Measurements from ENCODE around the gene FERMT2.

Gene FERMT2

DNA sequence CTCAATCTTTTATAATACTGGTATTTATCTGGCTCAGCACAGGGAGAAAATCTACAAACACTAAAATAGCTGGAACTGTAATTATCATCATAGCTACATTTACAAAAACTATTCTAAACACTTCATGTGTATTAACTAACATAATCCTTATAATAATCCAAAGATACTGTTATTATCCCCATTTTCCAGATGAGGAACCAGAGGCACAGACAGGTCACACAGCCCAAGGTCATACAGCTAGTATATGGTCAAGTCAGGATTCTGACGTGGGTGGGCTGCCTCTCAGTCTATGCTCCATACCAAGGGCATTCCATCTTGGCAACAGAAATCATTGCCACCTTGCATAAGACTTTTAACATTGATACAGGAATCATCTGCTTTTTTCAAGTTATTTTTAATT is 11.4 kb downstream of the FERMT2 start:
- Histone ChIP-seq H3K9me3 (ENCODE audit: control insufficient read depth, insufficient read depth, low read length) (no peaks in the 10 kb centered on the region), H3K4me1 (ENCODE audit: control insufficient read depth, insufficient read depth, low read length) (no peaks in the 10 kb centered on the region), H3K4me3 (ENCODE audit: low read length) (no peak overlapping the region), H3K36me3 (ENCODE audit: control insufficient read depth, insufficient read depth, low read length) (no peaks in the 10 kb centered on the region), H3K27me3 (ENCODE audit: control insufficient read depth, insufficient read depth, low read length) (no peaks in the 10 kb centered on the region), H3K27ac (ENCODE audit: low read length) (no peak overlapping the region)
- WGBS (ENCODE audit: insufficient coverage, insufficient read length) = no CpG with 5 or more reads among the region's 1 CpG
- no peak for DNase-seq (ENCODE audit: low read depth, low spot score)

GRCh38 chr14:52937869-52938268 is 13.0 kb downstream of the FERMT2 start:
- Histone ChIP-seq H3K4me3 (ENCODE audit: low read length) (no peak overlapping the region), H3K36me3 (ENCODE audit: control insufficient read depth, insufficient read depth, low read length) (no peaks in the 10 kb centered on the region), H3K27me3 (ENCODE audit: control insufficient read depth, insufficient read depth, low read length) (no peaks in the 10 kb centered on the region), H3K9me3 (ENCODE audit: control insufficient read depth, insufficient read depth, low read length) (no peaks in the 10 kb centered on the region), H3K27ac (ENCODE audit: low read length) (no peak overlapping the region), H3K4me1 (ENCODE audit: control insufficient read depth, insufficient read depth, low read length) (no peaks in the 10 kb centered on the region)
- no peak for DNase-seq (ENCODE audit: low read depth, low spot score)
- no CpG with 5 or more reads among the region's 3 CpGs for WGBS (ENCODE audit: insufficient coverage, insufficient read length)

DNA sequence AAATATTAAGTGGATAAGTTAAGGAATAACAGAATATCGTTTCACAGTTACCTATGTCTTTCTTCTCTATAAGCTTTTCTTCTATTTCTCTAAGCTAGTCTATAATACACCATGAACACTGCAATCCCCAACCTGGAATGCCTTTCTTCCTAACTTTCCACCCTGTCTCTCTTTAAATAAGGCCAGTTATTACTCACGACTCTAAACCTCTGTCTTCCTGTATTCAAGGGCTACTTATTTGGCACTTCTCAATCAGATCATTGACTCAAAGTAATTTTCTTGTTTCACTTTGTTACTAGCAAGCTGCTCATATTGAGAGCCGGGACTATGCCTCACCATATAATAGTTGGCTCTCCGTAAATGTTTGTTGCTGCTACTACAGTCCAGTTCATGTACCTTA is 13.5 kb downstream of the FERMT2 start:
- no peak overlapping the region for H3K4me3 ChIP-seq (ENCODE audit: low read length)

GRCh38 chr14:52936437-52936836 is 14.4 kb downstream of the FERMT2 start:
- no CpG with 5 or more reads among the region's 1 CpG for WGBS (ENCODE audit: insufficient coverage, insufficient read length)
- H3K27me3 ChIP-seq (ENCODE audit: control insufficient read depth, insufficient read depth, low read length) = no peaks in the 10 kb centered on the region
- H3K4me1 ChIP-seq (ENCODE audit: control insufficient read depth, insufficient read depth, low read length) = no peaks in the 10 kb centered on the region
- H3K4me3 ChIP-seq (ENCODE audit: low read length) = no peak overlapping the region
- no peak for DNase-seq (ENCODE audit: low read depth, low spot score)
- H3K36me3 ChIP-seq (ENCODE audit: control insufficient read depth, insufficient read depth, low read length) = no peaks in the 10 kb centered on the region
- H3K9me3 ChIP-seq (ENCODE audit: control insufficient read depth, insufficient read depth, low read length) = no peaks in the 10 kb centered on the region
- H3K27ac ChIP-seq (ENCODE audit: low read length) = no peak overlapping the region

More for the DNA sequence above, 13.5 kb downstream of the FERMT2 start:
- Histone ChIP-seq H3K27ac (ENCODE audit: low read length) (no peak overlapping the region), H3K27me3 (ENCODE audit: control insufficient read depth, insufficient read depth, low read length) (no peaks in the 10 kb centered on the region), H3K9me3 (ENCODE audit: control insufficient read depth, insufficient read depth, low read length) (no peaks in the 10 kb centered on the region), H3K4me1 (ENCODE audit: control insufficient read depth, insufficient read depth, low read length) (no peaks in the 10 kb centered on the region), H3K36me3 (ENCODE audit: control insufficient read depth, insufficient read depth, low read length) (no peaks in the 10 kb centered on the region)
- WGBS (ENCODE audit: insufficient coverage, insufficient read length) = no CpG with 5 or more reads among the region's 4 CpGs
- no peak for DNase-seq (ENCODE audit: low read depth, low spot score)

GRCh38 chr14:52935833-52936232 is 15.0 kb downstream of the FERMT2 start:
- Histone ChIP-seq H3K27me3 (ENCODE audit: control insufficient read depth, insufficient read depth, low read length) (no peaks in the 10 kb centered on the region), H3K4me1 (ENCODE audit: control insufficient read depth, insufficient read depth, low read length) (no peaks in the 10 kb centered on the region), H3K9me3 (ENCODE audit: control insufficient read depth, insufficient read depth, low read length) (no peaks in the 10 kb centered on the region)

GRCh38 chr14:52934762-52935161 is 16.1 kb downstream of the FERMT2 start:
- H3K27ac ChIP-seq (ENCODE audit: low read length) = no peak overlapping the region
- no peaks in the 10 kb centered on the region for H3K9me3 ChIP-seq (ENCODE audit: control insufficient read depth, insufficient read depth, low read length)
- no peaks in the 10 kb centered on the region for H3K27me3 ChIP-seq (ENCODE audit: control insufficient read depth, insufficient read depth, low read length)
- no peak overlapping the region for H3K4me3 ChIP-seq (ENCODE audit: low read length)
- no peak for DNase-seq (ENCODE audit: low read depth, low spot score)
- H3K4me1 ChIP-seq (ENCODE audit: control insufficient read depth, insufficient read depth, low read length) = no peaks in the 10 kb centered on the region
- no peaks in the 10 kb centered on the region for H3K36me3 ChIP-seq (ENCODE audit: control insufficient read depth, insufficient read depth, low read length)
- WGBS (ENCODE audit: insufficient coverage, insufficient read length) = 100% methylated on average over 1 of the region's 2 CpGs

More at GRCh38 chr14:52935833-52936232, 15.0 kb downstream of the FERMT2 start:
- Histone ChIP-seq H3K4me3 (ENCODE audit: low read length) (no peak overlapping the region), H3K36me3 (ENCODE audit: control insufficient read depth, insufficient read depth, low read length) (no peaks in the 10 kb centered on the region), H3K27ac (ENCODE audit: low read length) (no peak overlapping the region)
- no CpG with 5 or more reads among the region's 3 CpGs for WGBS (ENCODE audit: insufficient coverage, insufficient read length)
- no peak for DNase-seq (ENCODE audit: low read depth, low spot score)

- WGBS (ENCODE audit: insufficient coverage, insufficient read length) = no CpG with 5 or more reads among the region's 4 CpGs
- Histone ChIP-seq H3K27me3 (ENCODE audit: control insufficient read depth, insufficient read depth, low read length) (no peaks in the 10 kb centered on the region), H3K4me1 (ENCODE audit: control insufficient read depth, insufficient read depth, low read length) (peaks cover 1% of the 10 kb centered on the region; the same call in 1 of the 2 replicates), H3K36me3 (ENCODE audit: control insufficient read depth, insufficient read depth, low read length) (no peaks in the 10 kb centered on the region), H3K27ac (ENCODE audit: low read length) (no peak overlapping the region), H3K9me3 (ENCODE audit: control insufficient read depth, insufficient read depth, low read length) (no peaks in the 10 kb centered on the region), H3K4me3 (ENCODE audit: low read length) (no peak overlapping the region)
- DNase-seq (ENCODE audit: low read depth, low spot score) = no peak
Observed at GRCh38 chr14:52929192-52929807, 21.6 kb downstream of the FERMT2 start.

GRCh38 chr14:52926953-52927352 is 23.9 kb downstream of the FERMT2 start:
- Histone ChIP-seq H3K36me3 (ENCODE audit: control insufficient read depth, insufficient read depth, low read length) (no peaks in the 10 kb centered on the region), H3K4me1 (ENCODE audit: control insufficient read depth, insufficient read depth, low read length) (peaks cover 6% of the 10 kb centered on the region; the same call in 1 of the 2 replicates), H3K4me3 (ENCODE audit: low read length) (no peak overlapping the region), H3K9me3 (ENCODE audit: control insufficient read depth, insufficient read depth, low read length) (no peaks in the 10 kb centered on the region), H3K27me3 (ENCODE audit: control insufficient read depth, insufficient read depth, low read length) (no peaks in the 10 kb centered on the region), H3K27ac (ENCODE audit: low read length) (no peak overlapping the region)
- DNase-seq (ENCODE audit: low read depth, low spot score) = no peak
- no CpG with 5 or more reads among the region's 3 CpGs for WGBS (ENCODE audit: insufficient coverage, insufficient read length)

- Histone ChIP-seq H3K27ac (ENCODE audit: low read length) (no peak overlapping the region), H3K4me1 (ENCODE audit: control insufficient read depth, insufficient read depth, low read length) (peaks cover 6% of the 10 kb centered on the region; the same call in 1 of the 2 replicates), H3K27me3 (ENCODE audit: control insufficient read depth, insufficient read depth, low read length) (no peaks in the 10 kb centered on the region), H3K9me3 (ENCODE audit: control insufficient read depth, insufficient read depth, low read length) (no peaks in the 10 kb centered on the region), H3K4me3 (ENCODE audit: low read length) (no peak overlapping the region), H3K36me3 (ENCODE audit: control insufficient read depth, insufficient read depth, low read length) (no peaks in the 10 kb centered on the region)
- WGBS (ENCODE audit: insufficient coverage, insufficient read length) = no CpG with 5 or more reads among the region's 3 CpGs
- DNase-seq (ENCODE audit: low read depth, low spot score) = no peak
Observed at GRCh38 chr14:52923902-52924575, 26.8 kb downstream of the FERMT2 start.

- Histone ChIP-seq H3K27ac (ENCODE audit: low read length) (no peak overlapping the region), H3K27me3 (ENCODE audit: control insufficient read depth, insufficient read depth, low read length) (no peaks in the 10 kb centered on the region), H3K9me3 (ENCODE audit: control insufficient read depth, insufficient read depth, low read length) (no peaks in the 10 kb centered on the region), H3K4me3 (ENCODE audit: low read length) (no peak overlapping the region), H3K36me3 (ENCODE audit: control insufficient read depth, insufficient read depth, low read length) (no peaks in the 10 kb centered on the region), H3K4me1 (ENCODE audit: control insufficient read depth, insufficient read depth, low read length) (peaks cover 6% of the 10 kb centered on the region; the same call in 1 of the 2 replicates)
- no CpG with 5 or more reads among the region's 4 CpGs for WGBS (ENCODE audit: insufficient coverage, insufficient read length)
- DNase-seq (ENCODE audit: low read depth, low spot score) = no peak
Observed at GRCh38 chr14:52922656-52923055, 28.2 kb downstream of the FERMT2 start.

GRCh38 chr14:52922059-52922458 is 28.8 kb downstream of the FERMT2 start:
- DNase-seq (ENCODE audit: low read depth, low spot score) = no peak
- H3K9me3 ChIP-seq (ENCODE audit: control insufficient read depth, insufficient read depth, low read length) = no peaks in the 10 kb centered on the region
- no peak overlapping the region for H3K27ac ChIP-seq (ENCODE audit: low read length)
- no peak overlapping the region for H3K4me3 ChIP-seq (ENCODE audit: low read length)
- H3K27me3 ChIP-seq (ENCODE audit: control insufficient read depth, insufficient read depth, low read length) = no peaks in the 10 kb centered on the region
- no peaks in the 10 kb centered on the region for H3K36me3 ChIP-seq (ENCODE audit: control insufficient read depth, insufficient read depth, low read length)
- H3K4me1 ChIP-seq (ENCODE audit: control insufficient read depth, insufficient read depth, low read length) = peaks cover 6% of the 10 kb centered on the region; the same call in 1 of the 2 replicates
